Right renal cortex interstitium (tissue), 3 donors: Measurements from ENCODE around the gene PANX2. TPM values are rescaled to one million over a fixed set of nuclear protein-coding genes. Genes with fewer than 3 reads are reported as not detected.
A peak's percentile ranks its signal among the peaks of the same experiment; 100 is the strongest.
"Not testable (repeated sequence)": the region's sequence is repeated elsewhere in the genome, so short reads cannot be mapped to it uniquely, and the experiment has no call there.

ENCODE experiments used
- DNase-seq, 3 donors: peaks; one replicate each; pipeline ENCODE4 v3.0.0-alpha.2; 2013; ENCODE audit warnings: low read depth in 3 of 3, low spot score in 2 of 3
- polyA plus RNA-seq, 3 donors: library from polyadenylated mRNA; unstranded; fragments of 120-200 nt; gene quantifications; one replicate each; pipeline ENCODE4 v1.2.1, GENCODE V29; 2013; ENCODE audit not compliant: insufficient read length in 3 of 3

Gene PANX2
- polyA plus RNA-seq, 3 donors: 0.65 to 1.5 (median 1.1) TPM

DNA sequence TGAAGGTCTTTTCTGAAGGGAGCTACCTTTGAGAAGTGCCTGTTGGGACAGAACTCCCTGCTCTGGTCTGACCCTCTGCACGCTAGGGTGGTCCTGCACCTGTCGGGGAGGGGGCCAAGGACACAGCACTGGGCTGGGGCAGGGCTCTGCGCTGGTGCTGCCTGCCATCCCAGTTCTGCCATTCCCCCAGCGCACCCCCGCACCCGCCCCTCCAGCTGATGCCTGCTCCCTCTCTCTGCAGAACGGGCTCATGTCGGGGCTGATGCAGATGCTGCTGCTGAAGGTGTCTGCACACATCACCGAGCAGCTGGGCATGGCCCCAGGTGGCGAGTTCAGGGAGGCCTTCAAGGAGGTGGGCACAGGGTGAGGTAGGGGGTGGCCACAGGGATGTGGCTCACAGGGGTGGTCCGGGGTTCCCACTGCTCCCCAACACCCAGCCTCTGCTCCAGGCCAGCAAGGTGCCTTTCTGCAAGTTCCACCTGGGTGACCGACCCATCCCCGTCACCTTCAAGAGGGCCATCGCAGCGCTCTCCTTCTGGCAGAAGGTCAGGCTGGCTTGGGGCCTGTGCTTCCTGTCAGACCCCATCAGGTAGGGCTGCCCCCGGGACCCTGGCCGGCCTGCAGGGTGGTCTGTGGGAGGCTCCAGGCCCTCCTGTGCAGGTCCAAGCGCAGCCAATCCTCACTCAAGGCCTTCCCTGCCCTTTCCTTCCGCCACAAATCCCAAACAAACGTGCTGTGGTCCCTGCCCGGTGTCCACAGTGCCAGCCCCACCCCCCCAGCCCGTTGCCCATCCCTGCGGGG is 26.7 kb downstream of the PANX2 start:
- no peak for DNase-seq

DNA sequence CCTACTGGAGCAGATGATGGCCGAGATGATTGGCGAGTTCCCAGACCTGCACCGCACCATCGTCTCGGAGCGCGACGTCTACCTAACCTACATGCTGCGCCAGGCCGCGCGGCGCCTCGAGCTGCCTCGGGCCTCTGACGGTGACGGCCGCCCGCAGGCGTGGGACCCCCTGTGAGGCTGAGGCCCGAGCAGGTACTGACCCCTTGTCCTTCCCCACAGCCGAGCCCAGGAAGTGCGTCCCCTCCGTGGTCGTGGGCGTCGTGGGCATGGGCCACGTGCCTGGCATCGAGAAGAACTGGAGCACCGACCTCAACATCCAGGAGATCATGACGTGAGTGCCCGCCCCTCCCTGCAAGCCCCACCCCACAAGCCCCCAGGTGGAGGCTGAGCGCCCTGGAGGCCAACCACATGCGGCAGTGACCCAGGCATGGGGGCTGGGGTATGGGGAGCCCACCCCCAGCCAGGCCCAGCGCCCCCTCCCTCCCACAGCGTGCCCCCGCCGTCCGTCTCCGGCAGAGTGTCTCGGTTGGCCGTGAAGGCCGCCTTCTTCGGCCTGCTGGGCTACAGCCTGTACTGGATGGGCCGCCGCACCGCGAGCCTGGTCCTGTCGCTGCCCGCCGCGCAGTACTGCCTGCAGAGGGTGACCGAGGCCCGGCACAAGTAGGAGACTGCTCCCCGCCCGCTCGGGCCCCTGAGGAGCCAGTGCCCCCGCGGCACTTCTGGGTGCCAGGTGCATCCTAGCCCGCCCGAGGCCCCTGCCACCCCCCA is 27.5 kb downstream of the PANX2 start:
- DNase-seq: no peak

DNA sequence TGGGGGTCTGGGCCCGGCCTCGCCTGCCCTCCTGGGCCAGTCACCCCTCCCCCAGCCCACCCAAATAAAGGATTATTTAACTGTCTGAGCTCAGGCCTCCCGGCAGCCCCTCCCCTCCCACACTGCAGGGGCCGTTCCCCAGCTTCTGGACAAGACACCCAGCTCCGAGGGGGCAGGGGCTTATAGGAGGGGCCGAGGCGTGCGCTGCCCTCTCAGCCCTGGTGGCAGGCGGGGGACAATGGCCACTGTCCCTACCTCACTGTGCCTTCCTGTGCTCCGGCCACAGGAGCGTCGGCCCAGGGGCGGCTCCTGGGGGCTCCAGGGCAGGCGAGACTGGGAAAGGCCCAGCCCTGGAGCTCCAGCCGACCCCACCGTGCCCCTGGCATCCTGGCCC is 28.1 kb downstream of the PANX2 start:
- no peak for DNase-seq

DNA sequence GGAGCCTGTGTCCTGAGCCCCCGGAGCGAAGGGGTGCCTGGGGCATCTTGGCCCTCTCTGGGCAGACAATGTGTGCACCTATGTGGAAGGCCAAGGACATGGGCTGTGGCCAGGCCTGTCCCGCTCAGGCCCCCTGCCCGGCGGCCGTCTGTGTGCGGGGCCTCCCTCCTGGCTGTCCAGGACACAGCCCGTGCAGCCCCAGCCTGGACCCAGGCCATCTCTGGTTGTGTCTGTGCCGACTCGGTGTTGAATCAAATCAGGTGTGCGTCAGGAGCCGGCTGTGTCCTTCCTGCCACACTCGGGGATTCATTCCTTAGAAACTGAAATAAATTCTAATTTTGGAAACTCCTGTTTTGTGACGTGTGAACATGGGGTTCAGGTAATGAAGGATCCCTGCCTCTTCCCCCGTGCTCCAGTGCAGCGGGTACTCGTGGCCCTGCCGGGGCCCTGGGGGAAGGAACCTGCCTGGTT is 28.8 kb downstream of the PANX2 start:
- DNase-seq: no peak

DNA sequence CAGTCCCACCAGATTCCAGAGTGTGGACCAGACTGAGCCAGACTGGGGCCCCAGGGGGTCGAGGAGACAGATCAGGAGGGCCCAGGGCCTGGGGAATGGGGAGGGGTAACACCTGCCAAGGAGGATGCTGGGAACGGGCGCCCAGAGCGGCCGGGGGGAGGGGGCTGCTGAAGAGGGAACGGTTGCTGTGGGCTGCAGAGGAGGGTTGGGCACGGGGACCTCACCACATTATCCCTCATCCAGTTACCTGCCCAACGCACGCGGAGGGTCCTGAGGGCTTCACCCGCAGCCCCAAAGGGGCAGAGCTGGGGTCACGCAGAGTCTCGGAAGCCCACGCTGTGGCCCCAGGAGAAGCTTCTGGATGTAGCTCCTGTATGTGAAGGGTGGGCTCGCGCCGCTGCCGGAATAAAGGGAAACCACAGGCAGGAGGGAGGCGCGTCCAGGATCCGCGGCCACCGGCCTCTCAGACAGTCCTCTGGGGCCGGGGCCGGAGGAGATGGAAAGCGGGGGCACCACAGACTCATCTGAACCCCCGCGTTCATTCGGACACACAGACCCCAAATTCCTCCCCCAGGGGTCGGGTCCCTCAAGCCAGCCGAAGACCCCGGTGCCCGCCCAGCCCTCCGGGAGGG is 29.4 kb downstream of the PANX2 start:
- DNase-seq: no peak

DNA sequence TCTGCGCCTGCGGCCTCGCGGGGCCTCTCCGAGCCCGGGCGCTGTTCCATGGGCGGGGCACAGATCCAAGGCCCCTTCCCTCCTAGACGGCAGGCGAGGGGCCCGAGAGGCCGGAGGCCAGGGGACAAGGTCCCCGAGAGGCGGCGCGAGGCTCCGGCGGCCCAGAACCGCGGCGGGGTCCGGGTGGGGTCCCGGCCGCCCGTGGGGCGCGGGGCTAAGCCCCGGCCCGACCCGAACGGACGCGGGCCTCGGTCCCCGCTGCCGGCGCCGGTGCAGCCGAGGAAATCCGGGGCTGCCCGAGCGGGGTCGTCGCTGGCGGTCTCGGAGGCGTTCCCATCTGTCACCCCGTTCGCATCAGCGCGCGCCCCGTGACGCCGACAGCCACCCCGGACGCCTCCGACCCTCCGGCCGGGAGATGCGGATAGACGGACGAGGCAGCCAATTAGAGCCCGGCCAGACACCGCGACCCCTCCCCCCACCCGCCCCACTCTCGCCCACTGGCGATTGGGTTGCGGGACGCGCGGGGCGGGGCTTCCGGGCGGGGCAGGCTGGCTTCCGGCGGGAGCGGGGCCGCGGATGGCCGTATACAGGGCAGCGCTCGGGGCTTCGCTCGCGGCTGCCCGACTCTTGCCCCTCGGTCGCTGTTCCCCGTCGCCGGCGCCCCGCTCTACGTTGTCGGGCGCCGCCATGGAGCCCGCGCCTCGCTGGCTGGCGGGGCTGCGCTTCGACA is 30.1 kb downstream of the PANX2 start, which contains the start of gene SELENOO:
SELENOO (plus strand) TSS at position 551 of the 730 bp plus-strand sequence; CDS start at position 577, 26 bp downstream.
- DNase-seq: peak in 2 of 3 donors; percentile 74 to 79

DNA sequence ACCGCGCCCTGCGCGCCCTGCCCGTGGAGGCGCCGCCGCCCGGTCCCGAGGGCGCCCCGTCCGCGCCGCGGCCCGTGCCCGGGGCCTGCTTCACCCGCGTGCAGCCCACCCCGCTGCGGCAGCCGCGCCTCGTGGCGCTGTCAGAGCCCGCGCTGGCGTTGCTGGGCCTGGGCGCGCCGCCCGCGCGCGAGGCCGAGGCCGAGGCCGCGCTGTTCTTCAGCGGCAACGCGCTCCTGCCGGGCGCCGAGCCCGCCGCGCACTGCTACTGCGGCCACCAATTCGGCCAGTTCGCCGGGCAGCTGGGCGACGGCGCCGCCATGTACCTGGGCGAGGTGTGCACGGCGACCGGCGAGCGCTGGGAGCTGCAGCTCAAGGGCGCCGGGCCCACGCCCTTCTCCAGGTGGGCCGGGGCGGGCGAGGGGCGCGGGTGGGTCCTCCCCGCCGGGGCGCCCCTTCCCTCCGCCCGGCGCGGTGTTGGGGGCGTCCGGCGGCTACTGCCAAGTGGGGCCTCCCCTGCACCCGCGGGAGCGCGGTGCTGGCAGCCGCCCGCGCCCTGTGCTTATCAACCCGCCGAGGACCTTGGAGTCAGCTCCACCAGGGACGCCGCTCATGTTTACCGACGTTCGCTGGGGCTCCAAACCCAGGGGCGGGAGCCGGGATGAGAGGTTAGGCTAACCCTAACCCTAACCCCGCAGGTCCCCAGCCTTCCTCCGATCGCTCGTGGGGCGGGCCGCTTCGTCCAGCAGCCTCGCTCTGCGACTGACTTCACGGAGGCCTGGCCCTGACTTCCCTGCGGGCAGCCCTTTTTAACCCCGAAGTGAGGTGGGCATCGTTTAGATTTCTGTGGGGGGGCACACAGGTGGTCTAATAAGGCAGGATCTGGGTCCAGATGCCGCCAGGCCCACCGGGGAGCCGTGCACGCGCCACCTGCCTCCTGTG is 30.9 kb downstream of the PANX2 start:
- DNase-seq: no peak

DNA sequence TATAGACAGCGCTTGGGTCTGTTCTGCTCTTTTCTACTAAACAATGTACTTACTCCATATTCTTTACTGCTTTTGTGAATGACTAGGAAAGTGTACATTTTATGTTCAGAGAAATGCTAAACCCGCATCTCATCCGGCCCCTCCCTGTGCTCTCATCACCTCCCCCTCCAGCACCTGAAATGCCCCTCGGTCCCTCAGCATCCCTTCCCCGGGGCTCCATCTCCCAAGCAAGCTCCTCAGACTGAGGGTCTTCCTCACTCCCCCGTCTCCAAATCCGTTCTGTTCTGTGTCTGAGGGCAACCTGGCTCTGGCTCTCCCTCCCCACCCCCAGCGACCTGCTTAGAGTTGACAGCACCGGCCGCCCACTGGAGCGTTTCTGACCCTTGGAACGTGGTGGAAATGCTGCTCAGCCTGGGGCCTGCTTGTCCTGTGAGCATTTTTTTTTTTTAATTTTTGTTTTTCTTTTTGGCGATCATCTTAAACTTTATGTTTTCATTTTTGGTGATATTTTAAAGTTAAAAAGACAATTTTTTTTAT is 31.7 kb downstream of the PANX2 start:
- no peak for DNase-seq

DNA sequence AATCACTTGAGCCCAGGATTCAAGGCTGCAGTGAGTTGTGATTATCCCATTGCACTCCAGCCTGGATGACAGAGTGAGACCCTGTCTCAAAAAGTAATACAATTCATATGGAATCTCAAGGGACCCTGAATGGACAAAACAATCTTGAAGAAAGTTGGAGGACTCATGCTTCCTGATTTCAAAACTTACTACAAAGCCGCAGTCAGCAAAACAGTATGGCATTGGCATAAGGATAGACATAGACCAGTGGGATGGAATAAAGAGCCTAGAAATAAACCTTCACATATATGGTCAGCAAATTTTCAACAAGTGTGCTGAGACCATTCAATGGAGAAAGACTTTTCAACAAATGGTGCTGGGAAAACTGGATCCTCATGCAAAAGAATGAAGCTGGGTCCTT is 32.8 kb downstream of the PANX2 start:
- no peak for DNase-seq

DNA sequence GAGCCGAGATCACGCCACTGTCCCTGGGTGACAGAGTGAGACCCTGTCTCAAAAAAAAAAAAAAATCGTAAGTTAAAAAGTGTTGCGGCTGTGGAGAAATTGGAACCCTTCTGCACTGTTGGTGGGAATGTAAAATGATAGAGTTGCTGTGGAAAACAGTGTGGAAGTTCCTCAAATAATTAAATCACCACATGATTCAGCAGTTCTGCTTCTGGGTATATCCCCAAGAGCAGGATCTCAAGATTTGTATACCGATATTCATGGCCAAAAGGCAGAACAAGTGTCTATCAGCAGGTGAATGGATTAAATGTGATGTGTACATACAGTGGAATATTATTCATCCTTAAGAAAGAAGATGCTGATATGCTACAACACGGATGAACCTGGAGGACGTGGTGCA is 34.0 kb downstream of the PANX2 start:
- no peak for DNase-seq

DNA sequence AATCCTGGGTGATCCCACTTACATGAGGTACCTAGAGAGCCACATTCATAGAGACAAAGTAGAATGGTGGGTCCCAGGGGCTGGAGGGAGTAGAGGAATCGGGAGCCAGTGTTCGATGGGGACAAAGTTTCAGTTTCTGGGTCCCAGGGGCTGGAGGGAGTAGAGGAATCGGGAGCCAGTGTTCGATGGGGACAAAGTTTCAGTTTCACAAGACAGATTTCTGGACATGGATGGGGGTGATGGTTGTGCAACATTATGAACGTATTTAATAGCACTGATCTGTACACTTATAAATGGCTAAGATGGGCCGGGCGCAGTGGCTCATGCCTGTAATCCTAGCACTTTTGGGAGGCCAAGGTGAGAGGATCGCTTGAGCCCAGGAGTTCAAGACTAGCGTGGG is 34.5 kb downstream of the PANX2 start:
- not testable (repeated sequence) for DNase-seq

DNA sequence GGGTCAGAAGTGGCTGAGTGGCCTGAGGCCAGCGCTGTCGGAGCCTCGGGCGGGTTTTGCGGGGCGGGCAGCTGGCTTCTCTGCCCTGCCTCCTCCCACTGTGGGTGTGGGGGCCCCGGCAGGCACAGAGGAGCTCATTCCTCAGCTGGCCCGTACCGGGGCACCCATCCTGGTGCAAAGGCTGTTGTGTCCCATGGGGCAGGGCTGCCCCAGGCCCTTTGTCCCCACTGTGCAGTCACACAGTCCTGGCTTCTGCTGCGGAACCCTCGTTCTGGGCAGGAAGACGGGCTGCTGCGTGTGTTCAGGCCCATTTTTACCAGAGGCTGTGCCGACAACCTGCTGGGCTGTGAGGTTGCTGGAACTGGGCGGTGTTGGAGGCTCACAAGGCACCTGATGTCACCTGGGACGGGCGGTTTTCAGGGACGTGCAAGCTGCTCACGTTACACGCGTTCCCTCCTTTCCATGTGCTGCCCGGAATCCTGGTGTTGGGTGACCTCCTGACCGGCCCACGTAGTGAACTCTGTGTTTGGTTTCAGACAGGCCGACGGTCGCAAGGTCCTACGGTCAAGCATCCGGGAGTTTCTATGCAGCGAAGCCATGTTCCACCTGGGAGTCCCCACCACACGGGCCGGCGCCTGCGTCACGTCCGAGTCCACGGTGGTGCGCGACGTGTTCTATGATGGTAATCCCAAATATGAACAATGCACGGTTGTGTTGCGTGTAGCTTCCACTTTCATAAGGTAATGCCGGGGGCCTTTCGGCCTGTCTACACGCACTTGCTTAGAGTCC is 35.4 kb downstream of the PANX2 start:
- no peak for DNase-seq

DNA sequence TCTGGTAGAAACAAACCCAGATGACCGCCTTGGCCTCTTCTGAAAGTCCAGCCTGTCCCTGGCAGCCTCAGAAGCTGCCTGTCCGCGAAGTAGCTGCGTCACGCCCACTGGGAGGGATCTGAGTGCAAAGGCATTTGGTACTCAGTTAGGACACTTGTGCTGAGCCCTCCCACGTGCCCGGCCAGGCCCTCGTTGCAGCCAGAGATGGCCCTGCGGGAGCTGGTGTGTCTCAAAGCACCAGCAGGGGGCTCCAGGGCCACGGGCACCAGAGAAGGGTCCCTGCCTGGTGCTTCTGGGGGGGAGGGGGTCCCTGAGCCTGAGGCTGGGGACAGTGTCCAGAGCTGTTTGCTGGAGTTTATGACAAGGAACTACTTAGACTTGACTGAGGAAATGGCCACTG is 36.1 kb downstream of the PANX2 start:
- no peak for DNase-seq

DNA sequence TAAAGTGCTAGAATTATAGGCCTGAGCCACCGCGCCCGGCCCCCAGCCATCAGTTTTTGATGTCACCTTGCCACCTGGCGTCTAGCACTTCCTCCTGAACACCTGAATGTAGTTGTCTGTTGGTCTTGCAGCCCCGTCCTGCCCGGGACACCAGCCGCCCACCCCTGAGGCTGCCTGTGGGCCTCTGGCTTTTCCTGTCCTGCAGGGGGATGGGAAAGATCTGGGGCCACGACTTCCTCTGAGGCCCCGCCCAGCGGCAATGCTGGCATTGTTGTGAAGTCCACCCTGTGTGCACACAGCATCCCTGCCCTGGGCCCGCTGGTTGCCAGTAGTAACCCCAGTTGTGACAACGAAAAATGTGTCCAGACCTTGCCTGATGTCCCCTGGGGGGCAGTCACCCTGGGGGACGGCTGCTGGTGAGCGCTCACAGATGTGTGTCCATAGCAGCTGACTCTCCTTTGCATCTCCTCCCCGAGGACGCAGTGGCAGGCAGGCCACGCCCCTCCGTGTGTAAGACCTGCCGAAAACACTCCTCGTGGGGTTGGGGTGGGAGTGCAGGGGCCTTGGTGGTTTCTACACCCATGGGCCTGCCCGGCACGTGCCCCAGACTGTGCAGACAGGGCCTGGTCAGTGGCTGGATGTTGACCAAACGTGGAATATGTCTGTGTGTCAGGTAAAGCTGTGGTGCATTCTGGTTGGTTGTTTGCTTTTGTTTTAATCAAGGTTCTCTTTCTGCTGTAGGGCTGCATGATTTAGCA is 37.0 kb downstream of the PANX2 start:
- no peak for DNase-seq

DNA sequence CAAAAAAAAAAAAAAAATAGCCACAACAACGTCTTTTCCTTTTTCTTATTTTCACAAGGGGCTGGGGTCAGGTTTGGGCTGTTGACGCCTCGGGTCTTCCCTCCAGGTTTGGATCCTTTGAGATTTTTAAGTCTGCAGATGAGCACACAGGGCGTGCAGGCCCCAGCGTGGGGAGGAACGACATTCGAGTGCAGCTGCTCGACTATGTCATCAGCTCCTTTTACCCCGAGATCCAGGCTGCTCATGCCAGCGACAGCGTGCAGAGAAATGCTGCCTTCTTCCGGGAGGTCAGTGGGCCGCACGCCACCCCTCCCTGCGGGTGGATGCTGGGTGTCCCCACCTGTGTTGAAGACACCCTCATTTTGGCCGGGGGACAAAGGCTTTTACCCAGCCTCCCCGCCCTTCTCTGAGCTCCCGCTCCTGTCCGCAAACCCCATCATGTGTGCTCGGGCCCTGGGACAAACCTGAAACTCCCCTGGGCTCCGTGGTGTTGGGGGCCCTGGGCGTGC is 38.0 kb downstream of the PANX2 start:
- no peak for DNase-seq

DNA sequence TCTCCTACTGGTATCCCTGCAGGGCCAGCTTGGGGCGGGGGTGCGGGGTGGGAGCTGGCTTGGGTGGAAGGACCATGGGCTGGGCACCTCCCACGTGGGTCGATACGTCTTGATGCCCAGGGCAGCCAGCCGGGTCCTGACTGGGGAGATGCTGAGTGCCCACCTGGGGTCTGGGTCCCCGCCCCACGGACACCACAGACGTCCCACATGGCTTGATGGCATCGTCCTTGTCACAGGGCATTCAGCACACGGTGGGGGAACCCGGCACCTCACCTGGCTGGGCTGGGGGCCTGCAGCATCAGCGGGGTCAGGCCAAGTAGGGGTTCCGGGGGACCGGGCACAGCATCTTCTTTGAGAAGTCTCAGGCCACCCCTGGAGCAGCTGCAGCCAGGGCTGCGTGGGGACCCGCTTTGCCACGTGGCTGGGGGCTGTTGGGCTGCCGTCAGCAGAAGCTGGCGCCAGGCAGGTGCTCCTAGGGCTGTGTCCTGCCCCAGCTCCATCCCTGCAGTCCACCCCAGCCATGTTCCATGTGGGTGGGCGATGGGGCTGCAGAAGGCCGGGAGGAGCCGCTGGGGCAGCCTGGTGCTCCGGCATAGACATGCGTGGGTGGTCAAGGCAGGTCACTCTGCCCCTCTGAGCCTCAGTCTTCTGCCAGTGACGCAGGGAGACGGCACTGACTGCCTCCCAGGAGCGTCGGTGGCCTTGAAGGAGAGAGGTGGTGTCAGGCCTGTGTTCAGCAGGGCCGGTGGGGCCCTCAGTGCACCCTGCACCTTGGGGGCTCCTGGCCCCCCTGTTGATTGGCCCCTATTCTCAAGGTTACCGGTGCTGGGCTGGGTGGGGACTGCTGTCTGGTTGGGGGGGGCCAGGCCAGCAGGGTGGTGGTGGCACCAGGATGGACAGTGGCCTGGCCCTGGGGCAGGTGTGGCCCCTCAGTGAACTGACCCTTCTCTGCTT is 38.7 kb downstream of the PANX2 start:
- DNase-seq: no peak
